Loucy (cell line): ENCODE data around the gene TFG.
A peak's percentile ranks its signal among the peaks of the same experiment; 100 is the strongest.

ENCODE experiments used
- H2AFZ ChIP-seq: fragments of 200-600 bp; sonication (generic); 2 replicates; pipeline ENCODE4 v1.6.0; 2016; ENCODE audit warnings: antibody characterized with exemption, mild to moderate bottlenecking, low read length, moderate library complexity
- H3F3A ChIP-seq: fragments of 200-600 bp; 2 replicates; pipeline ENCODE4 v1.6.0; 2016; ENCODE audit warnings: antibody characterized with exemption, low read depth, mild to moderate bottlenecking
- H3K27me3 ChIP-seq: fragments of 200-600 bp; sonication (generic); 2 replicates; pipeline ENCODE4 v1.6.1; 2014; ENCODE audit warnings: low read length, mild to moderate bottlenecking; ENCODE audit not compliant: insufficient read depth, poor library complexity, severe bottlenecking
- H3K36me3 ChIP-seq: fragments of 200-600 bp; sonication (generic); 2 replicates; pipeline ENCODE4 v1.6.1; 2016; ENCODE audit warnings: low read length; ENCODE audit not compliant: insufficient read depth
- H3K4me1 ChIP-seq: fragments of 200-600 bp; sonication (generic); 2 replicates; pipeline ENCODE4 v1.5.1; 2014; ENCODE audit warnings: low read length, mild to moderate bottlenecking; ENCODE audit not compliant: insufficient read depth, poor library complexity, severe bottlenecking
- H3K4me2 ChIP-seq: fragments of 200-600 bp; sonication (generic); 2 replicates; pipeline ENCODE4 v1.6.0; 2014; ENCODE audit warnings: antibody characterized with exemption, low read length, low read depth, mild to moderate bottlenecking; ENCODE audit not compliant: poor library complexity, severe bottlenecking
- H3K4me3 ChIP-seq: fragments of 200-600 bp; sonication (generic); 2 replicates; pipeline ENCODE4 v1.5.1; 2014; ENCODE audit warnings: low read length, mild to moderate bottlenecking, mixed read lengths; ENCODE audit not compliant: poor library complexity, severe bottlenecking
- H3K79me2 ChIP-seq: fragments of 200-600 bp; sonication (generic); 2 replicates; pipeline ENCODE4 v1.6.1; 2014; ENCODE audit warnings: low read length; ENCODE audit not compliant: insufficient read depth
- H3K9ac ChIP-seq: fragments of 200-600 bp; sonication (generic); 2 replicates; pipeline ENCODE4 v1.6.0; 2014; ENCODE audit warnings: mild to moderate bottlenecking, low read depth, low read length, moderate library complexity; ENCODE audit not compliant: poor library complexity, severe bottlenecking
- H3K9me2 ChIP-seq: fragments of 200-600 bp; sonication (generic); replicated peaks from 2 replicates; pipeline ENCODE4 v1.6.1; 2016; ENCODE audit warnings: low read depth, low read length, mixed read lengths
- H3K9me3 ChIP-seq: fragments of 200-600 bp; sonication (generic); 2 replicates; pipeline ENCODE4 v1.6.1; 2014; ENCODE audit warnings: mild to moderate bottlenecking, antibody characterized with exemption, low read length, low read depth; ENCODE audit not compliant: insufficient read depth
- H4K20me1 ChIP-seq: fragments of 200-600 bp; sonication (generic); 2 replicates; pipeline ENCODE4 v1.6.0; 2014; ENCODE audit warnings: antibody characterized with exemption, low read length, mild to moderate bottlenecking; ENCODE audit not compliant: insufficient read depth, poor library complexity, severe bottlenecking
- CTCF ChIP-seq: fragments of 200-600 bp; sonication (generic); conservative IDR thresholded peaks from 2 replicates; pipeline ENCODE4 v1.5.1; 2014; ENCODE audit warnings: mild to moderate bottlenecking, antibody characterized with exemption, low read length
- EZH2phosphoT487 ChIP-seq: fragments of 200-600 bp; IDR thresholded peaks from 2 replicates; pipeline ENCODE4 v1.6.1; 2018; ENCODE audit warnings: antibody characterized with exemption, mild to moderate bottlenecking, moderate library complexity, borderline replicate concordance

Gene TFG

GRCh38 chr3:100761211-100761942, 52.1 kb downstream of the TFG start:
- Histone ChIP-seq H3K36me3 (no peaks in the 10 kb centered on the region), H3K4me1 (peaks cover 13% of the 10 kb centered on the region), H3K9me2 (no peaks in the 10 kb centered on the region), H3F3A (no peaks in the 10 kb centered on the region), H3K79me2 (no peaks in the 10 kb centered on the region), H3K4me2 (peak overlapping the region; percentile 36), H4K20me1 (no peaks in the 10 kb centered on the region), H3K9me3 (no peaks in the 10 kb centered on the region), H3K9ac (no peak overlapping the region), H2AFZ (no peak overlapping the region), H3K4me3 (no peak overlapping the region), H3K27me3 (no peaks in the 10 kb centered on the region)
- no peak for TF ChIP-seq EZH2phosphoT487
- TF ChIP-seq CTCF: peak; percentile 71

GRCh38 chr3:100761951-100762350, 52.7 kb downstream of the TFG start:
- no peak for TF ChIP-seq CTCF
- no peak for TF ChIP-seq EZH2phosphoT487
- Histone ChIP-seq H3K9me3 (no peaks in the 10 kb centered on the region), H4K20me1 (no peaks in the 10 kb centered on the region), H3K9ac (no peak overlapping the region), H3K79me2 (no peaks in the 10 kb centered on the region), H3K9me2 (no peaks in the 10 kb centered on the region), H3F3A (no peaks in the 10 kb centered on the region), H3K4me3 (no peak overlapping the region), H2AFZ (no peak overlapping the region), H3K27me3 (no peaks in the 10 kb centered on the region), H3K36me3 (no peaks in the 10 kb centered on the region), H3K4me2 (peak overlapping the region; percentile 36), H3K4me1 (peaks cover 13% of the 10 kb centered on the region)

- Histone ChIP-seq H3K4me3 (no peak overlapping the region), H3K9ac (no peak overlapping the region), H3K9me3 (no peaks in the 10 kb centered on the region), H3K79me2 (no peaks in the 10 kb centered on the region), H4K20me1 (no peaks in the 10 kb centered on the region), H3K4me1 (peaks cover 13% of the 10 kb centered on the region), H3K9me2 (no peaks in the 10 kb centered on the region), H3K36me3 (no peaks in the 10 kb centered on the region), H3K4me2 (no peak overlapping the region), H3K27me3 (no peaks in the 10 kb centered on the region), H2AFZ (no peak overlapping the region), H3F3A (no peaks in the 10 kb centered on the region)
- TF ChIP-seq EZH2phosphoT487 (no peak), CTCF (no peak)
Measured at GRCh38 chr3:100765437-100765975, 56.2 kb downstream of the TFG start.
